Fibroblast of the aortic adventitia (primary cell): ENCODE measurements around the gene SCAMP2. TPM values are rescaled to one million over a fixed set of nuclear protein-coding genes. Genes with fewer than 3 reads are reported as not detected.

ENCODE experiments used
- DNase-seq: peaks from one replicate; pipeline ENCODE4 v3.0.0-alpha.2; 2010; ENCODE audit warnings: low read depth
- H3K4me3 ChIP-seq: 2 replicates; pipeline ENCODE4 v1.5.1; 2011; ENCODE audit warnings: low read depth, mild to moderate bottlenecking, control low read depth, low read length, moderate library complexity
- total RNA-seq: library from RNA; depleted of rRNA; stranded (reverse); fragments of >200 nt; gene quantifications from 2 replicates; pipeline ENCODE4 v1.2.3, GENCODE V29; 2012; ENCODE audit warnings: low replicate concordance
- TF ChIP-seq, protein P1 (sequence below): IDR thresholded peaks from 2 replicates; pipeline ENCODE4 v1.5.1; 2011; ENCODE audit warnings: mild to moderate bottlenecking, low read length, control low read depth, inconsistent platforms; ENCODE audit not compliant: insufficient read depth

The SCAMP2 gene
- total RNA-seq, 1 donor: 29.6 TPM

DNA sequence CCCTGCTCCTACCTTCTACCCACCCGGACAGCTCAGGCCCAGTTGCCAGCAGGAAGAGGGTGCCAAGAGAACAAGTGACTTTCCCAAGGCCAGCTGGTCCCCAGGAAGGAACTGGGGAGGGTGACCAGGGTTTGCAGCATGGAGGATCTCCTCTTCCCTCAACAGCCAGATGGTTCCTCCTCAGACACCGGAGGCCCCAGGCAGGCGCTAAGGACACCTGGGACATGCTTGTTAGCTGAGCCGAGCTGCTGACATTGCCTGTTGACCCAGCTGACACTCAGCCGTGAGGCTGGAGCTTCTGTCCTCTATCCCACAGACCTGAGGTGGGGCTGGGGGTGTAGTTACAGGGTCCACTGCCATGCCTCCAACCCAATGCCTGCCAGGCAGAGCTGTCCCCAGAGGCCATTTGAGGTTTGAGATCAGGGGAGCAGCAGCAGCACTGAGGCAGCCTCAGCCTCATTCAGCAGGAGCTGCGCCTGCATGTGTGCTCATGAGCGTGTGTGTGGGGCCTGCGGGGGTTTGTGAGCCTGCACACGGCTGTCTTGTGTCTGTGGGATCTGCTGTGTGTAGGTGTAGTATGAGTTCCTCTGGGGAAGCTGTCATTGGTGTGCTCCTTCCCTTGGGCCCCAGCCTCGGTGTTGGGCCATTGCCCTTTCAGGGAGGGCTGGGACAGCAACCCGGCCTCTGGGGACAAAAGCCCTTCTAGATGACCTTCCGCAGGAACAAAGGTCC lies 39.6 kb downstream of the SCAMP2 start:
- TF ChIP-seq, protein P1, sequence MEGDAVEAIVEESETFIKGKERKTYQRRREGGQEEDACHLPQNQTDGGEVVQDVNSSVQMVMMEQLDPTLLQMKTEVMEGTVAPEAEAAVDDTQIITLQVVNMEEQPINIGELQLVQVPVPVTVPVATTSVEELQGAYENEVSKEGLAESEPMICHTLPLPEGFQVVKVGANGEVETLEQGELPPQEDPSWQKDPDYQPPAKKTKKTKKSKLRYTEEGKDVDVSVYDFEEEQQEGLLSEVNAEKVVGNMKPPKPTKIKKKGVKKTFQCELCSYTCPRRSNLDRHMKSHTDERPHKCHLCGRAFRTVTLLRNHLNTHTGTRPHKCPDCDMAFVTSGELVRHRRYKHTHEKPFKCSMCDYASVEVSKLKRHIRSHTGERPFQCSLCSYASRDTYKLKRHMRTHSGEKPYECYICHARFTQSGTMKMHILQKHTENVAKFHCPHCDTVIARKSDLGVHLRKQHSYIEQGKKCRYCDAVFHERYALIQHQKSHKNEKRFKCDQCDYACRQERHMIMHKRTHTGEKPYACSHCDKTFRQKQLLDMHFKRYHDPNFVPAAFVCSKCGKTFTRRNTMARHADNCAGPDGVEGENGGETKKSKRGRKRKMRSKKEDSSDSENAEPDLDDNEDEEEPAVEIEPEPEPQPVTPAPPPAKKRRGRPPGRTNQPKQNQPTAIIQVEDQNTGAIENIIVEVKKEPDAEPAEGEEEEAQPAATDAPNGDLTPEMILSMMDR: no peak
- H3K4me3 ChIP-seq: no peak overlapping the region
- no peak for DNase-seq

DNA sequence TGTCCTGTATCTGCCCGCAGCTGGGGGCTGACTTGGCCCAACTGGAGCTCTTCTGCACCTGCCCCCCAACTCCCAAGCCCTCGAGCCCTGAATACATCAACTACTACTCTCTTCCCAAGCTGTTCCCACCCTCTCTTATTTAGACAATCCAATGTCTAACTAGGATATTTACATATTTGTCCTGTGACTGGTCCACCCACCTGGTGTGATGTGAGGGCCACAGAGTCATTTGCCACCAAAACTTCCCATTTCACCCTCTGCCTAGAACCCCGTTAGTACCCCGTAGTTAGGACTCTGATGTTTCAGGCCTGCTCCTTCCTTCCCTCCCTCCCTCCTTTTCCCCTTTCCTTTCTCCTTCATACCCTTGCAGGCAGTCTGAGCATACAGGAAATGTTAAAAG lies 40.3 kb downstream of the SCAMP2 start:
- no peak for DNase-seq
- TF ChIP-seq, protein P1: no peak
- H3K4me3 ChIP-seq: no peak overlapping the region

DNA sequence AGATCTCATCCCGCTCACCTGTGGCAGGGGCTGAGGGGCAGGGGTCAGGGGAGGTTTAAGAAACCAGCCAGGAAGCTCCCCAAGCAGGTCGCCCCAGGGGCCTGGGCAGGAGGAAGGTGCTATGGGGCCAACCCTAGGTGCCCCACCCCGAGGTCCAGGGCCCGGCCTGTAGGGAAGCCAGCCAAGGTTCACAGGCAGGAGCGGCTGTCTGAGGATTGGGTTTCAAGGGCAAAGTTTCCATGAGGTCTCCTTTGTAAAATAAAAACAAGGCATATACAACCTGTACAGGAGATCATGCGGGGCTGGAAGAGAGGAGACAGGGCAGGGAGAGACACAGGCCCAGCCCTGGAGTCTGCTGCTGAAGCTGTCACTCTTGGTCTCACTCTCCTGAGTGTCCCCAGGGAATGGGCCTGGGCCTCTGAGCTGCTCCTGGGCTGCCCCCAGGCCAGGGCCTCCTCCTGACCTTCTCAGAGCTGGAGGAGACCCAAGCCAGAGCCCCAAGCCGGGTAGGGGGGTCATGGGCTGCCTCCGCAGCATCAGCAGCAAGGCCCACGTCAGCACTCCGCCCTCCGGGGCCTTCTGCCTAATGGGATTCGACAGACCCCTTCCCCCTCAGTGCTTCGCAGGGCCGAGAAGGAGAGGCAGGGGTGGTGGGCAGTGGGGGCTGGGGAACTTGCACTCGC lies 41.2 kb downstream of the SCAMP2 start:
- DNase-seq: no peak
- TF ChIP-seq, protein P1: no peak
- no peak overlapping the region for H3K4me3 ChIP-seq

DNA sequence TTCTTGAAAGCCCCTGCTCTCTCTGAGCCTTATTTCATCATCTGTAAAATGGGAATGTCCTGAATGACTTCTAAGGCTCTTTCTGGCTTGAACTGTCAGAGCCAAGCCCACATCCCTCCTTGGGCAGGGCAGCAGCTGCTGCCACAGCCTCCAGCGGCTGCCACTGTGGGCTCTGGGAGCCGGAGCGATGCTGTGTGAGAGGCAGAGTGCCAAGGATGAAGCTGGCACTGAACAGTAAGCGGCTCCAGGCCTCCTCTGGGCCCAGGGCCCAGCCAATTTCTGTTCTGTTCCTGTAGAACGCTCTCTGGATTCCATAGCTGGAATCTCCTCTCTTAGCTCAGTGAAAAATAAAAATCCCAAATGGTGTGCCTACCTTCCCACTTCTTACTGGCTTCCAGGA lies 42.3 kb downstream of the SCAMP2 start:
- TF ChIP-seq, protein P1: no peak
- no peak overlapping the region for H3K4me3 ChIP-seq
- DNase-seq: no peak

DNA sequence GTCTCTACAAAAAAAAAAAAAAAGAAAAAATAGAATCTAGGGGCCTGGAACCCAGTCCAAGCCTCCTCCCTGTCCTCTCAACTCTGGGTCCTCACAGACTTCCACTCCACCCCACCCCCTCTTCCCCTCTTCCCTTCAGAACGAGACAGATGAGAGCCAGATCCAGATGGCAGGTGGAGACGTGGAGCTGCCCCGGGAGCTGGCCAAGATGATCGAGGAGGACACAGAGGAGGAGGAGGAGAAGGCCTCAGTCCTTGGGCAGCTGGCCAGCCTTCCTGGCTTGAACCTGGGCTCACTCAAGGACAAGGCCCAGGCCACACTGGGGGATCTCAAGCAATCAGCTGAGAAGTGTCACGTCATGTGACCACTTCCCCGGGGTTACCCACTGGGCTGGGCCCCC lies 43.2 kb downstream of the SCAMP2 start:
- no peak for DNase-seq
- TF ChIP-seq, protein P1: no peak
- H3K4me3 ChIP-seq: no peak overlapping the region

DNA sequence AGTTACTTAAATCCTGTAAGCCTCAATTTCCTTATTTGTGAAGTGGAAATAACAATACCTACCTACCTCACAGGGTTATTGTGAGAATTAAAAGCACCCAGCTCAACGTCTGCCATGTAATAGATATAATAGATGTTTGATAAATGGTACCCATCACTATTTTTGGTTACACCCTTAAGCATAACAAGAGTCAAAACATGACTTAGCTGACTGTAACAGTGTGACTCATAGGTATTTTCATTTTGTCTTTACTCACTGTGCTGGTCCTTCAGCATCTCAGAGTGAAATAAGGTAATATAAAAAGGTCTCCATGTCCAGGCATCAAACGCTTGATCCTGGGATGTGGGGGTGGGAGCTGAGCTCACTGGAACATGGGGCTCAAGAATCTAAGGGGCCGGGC lies 43.7 kb downstream of the SCAMP2 start:
- H3K4me3 ChIP-seq: no peak overlapping the region
- TF ChIP-seq, protein P1: no peak
- DNase-seq: peak; percentile 45
